RWPE2 (cell line): ENCODE data around the gene CAPZB.

ENCODE experiments used
- ATAC-seq: fragments of 200-7000 bp; cut with Tn5 transposase; 3 replicates; pipeline ENCODE4 v1.9.1; 2021; ENCODE audit warnings: low read depth
- DNase-seq: peaks from one replicate; pipeline ENCODE4 v3.0.0-alpha.2; 2020; ENCODE audit warnings: low spot score
- H3K27ac ChIP-seq: fragments of 450-650 bp; 2 replicates; pipeline ENCODE4 v1.5.1; 2017; ENCODE audit warnings: mild to moderate bottlenecking; ENCODE audit not compliant: poor library complexity, severe bottlenecking
- H3K27me3 ChIP-seq: fragments of 250-450 bp; sonication (Bioruptor Pico); 2 replicates; pipeline ENCODE4 v1.5.1; 2021; ENCODE audit warnings: mild to moderate bottlenecking, moderate library complexity; ENCODE audit not compliant: insufficient read depth, poor library complexity, severe bottlenecking
- H3K36me3 ChIP-seq: fragments of 250-450 bp; sonication (Bioruptor Pico); 2 replicates; pipeline ENCODE4 v1.5.1; 2020; ENCODE audit warnings: low read depth, mild to moderate bottlenecking, moderate library complexity
- H3K4me1 ChIP-seq: fragments of 250-450 bp; sonication (Bioruptor Pico); 2 replicates; pipeline ENCODE4 v1.5.1; 2021; ENCODE audit warnings: mild to moderate bottlenecking, moderate library complexity; ENCODE audit not compliant: insufficient read depth, poor library complexity, severe bottlenecking
- H3K4me3 ChIP-seq: fragments of 250-450 bp; sonication (Bioruptor Pico); 2 replicates; pipeline ENCODE4 v1.5.1; 2021; ENCODE audit warnings: mild to moderate bottlenecking, moderate library complexity; ENCODE audit not compliant: severe bottlenecking
- H3K9me3 ChIP-seq: fragments of 250-450 bp; sonication (Bioruptor Pico); 2 replicates; pipeline ENCODE4 v1.5.1; 2021; ENCODE audit warnings: mild to moderate bottlenecking, moderate library complexity; ENCODE audit not compliant: severe bottlenecking
- TF ChIP-seq, protein P1 (sequence below): fragments of 450-650 bp; IDR thresholded peaks from one replicate; pipeline ENCODE4 v1.5.1; 2017; ENCODE audit warnings: mild to moderate bottlenecking, moderate library complexity; ENCODE audit not compliant: poor library complexity, severe bottlenecking

Gene CAPZB

DNA sequence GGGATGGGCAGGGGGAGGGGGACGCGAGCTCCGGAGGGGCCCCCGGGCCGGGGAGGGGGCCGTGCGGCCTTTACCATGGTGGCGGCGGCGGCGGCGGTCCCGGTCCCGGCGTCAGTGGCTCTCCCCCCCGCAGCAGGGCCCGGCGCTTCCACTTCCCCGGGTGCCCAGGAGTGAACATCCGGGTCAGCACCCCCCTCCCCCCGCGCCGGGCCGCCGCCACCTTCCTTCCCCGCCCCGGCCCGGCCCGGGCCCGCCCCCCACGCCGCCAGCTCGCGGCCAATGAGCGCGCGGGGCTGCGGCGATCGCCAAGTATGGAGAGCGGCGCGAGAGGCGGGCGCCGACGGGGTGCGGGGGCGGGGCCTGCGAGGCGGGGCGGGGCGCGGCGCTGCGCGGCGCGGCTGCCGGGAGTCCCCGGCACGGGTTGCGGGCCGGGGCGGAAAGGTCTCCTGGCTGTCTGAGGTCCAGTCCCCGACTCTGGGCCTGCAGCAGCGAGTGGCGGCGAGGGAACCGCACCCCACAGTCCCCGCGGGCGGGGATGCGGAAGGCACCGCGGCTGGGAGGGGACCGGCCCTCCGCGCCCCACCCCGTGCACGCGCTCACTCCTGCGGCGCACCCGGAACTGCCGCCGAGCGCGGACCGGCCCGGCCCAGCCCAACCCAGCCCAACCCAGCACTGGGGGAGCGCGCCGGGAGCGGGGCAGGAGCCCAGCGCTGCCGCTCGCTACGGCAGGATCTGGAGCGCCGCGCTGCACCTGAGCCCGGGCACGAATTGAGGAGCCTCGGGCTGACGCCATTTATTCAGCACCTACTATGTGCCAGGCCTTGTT lies at the start of gene CAPZB:
TSS of gene CAPZB (minus strand) at position 178 of the 826 bp plus-strand sequence. CDS start at position 77, 101 bp downstream.
- Histone ChIP-seq H3K9me3 (no peaks in the 10 kb centered on the region), H3K27ac (peak within 1 kb of the TSS; percentile 80), H3K27me3 (no peaks in the 10 kb centered on the region), H3K36me3 (peaks cover 24% of the 10 kb centered on the region), H3K4me3 (peak within 1 kb of the TSS; percentile 82), H3K4me1 (peaks cover 17% of the 10 kb centered on the region)
- peak; percentile 91 for DNase-seq
- TF ChIP-seq, protein P1, sequence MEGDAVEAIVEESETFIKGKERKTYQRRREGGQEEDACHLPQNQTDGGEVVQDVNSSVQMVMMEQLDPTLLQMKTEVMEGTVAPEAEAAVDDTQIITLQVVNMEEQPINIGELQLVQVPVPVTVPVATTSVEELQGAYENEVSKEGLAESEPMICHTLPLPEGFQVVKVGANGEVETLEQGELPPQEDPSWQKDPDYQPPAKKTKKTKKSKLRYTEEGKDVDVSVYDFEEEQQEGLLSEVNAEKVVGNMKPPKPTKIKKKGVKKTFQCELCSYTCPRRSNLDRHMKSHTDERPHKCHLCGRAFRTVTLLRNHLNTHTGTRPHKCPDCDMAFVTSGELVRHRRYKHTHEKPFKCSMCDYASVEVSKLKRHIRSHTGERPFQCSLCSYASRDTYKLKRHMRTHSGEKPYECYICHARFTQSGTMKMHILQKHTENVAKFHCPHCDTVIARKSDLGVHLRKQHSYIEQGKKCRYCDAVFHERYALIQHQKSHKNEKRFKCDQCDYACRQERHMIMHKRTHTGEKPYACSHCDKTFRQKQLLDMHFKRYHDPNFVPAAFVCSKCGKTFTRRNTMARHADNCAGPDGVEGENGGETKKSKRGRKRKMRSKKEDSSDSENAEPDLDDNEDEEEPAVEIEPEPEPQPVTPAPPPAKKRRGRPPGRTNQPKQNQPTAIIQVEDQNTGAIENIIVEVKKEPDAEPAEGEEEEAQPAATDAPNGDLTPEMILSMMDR: no peak
- ATAC-seq: peak; percentile 81

DNA sequence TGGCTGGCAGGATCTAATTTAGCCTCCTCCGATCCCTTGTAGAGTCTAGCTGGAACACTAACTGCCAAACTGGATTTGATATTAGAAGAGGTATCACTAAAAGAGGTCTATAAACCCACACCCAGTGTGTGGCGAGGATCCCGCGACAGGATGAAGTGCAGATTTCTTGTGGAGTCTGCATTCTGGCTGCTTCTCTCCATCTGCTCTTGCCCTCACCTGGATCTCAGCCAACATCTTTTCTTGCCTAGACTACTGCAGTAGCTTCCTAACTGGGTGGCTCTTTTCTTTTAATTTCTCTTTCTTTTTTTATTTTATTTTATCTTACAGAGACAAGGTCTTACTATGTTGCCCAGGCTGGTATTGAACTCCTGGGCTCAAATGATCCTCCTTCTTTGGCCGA lies 48.9 kb upstream of the CAPZB start:
- ATAC-seq (no peak), DNase-seq (no peak)
- TF ChIP-seq, protein P1: no peak
- no peaks in the 10 kb centered on the region for H3K9me3 ChIP-seq
- H3K4me1 ChIP-seq: no peaks in the 10 kb centered on the region
- no peak overlapping the region for H3K27ac ChIP-seq
- no peaks in the 10 kb centered on the region for H3K36me3 ChIP-seq
- H3K4me3 ChIP-seq: no peak overlapping the region
- H3K27me3 ChIP-seq: no peaks in the 10 kb centered on the region

DNA sequence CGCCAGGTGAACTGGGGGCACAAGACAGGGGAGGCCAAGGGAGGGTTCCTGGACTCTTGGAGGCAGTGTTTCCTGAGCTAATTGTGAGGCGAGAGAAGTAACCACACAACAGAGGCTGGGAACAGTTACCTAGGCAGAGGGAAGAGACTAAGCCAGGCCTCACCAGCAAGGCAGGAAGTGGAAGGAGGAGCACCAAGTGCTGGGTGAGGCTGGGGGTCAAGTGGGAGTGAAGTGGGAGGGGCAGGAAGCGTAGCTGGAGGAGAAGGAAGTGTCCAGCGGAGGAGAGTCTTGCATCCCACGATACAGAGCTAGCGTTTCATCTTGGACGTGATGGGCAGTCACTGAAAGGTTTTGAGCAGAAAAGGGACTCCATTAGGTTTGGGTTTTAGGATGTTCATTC lies 48.3 kb upstream of the CAPZB start:
- DNase-seq: no peak
- no peaks in the 10 kb centered on the region for H3K4me1 ChIP-seq
- no peak overlapping the region for H3K27ac ChIP-seq
- no peaks in the 10 kb centered on the region for H3K36me3 ChIP-seq
- H3K4me3 ChIP-seq: no peak overlapping the region
- H3K27me3 ChIP-seq: no peaks in the 10 kb centered on the region
- no peaks in the 10 kb centered on the region for H3K9me3 ChIP-seq
- no peak for ATAC-seq
- TF ChIP-seq, protein P1: no peak

DNA sequence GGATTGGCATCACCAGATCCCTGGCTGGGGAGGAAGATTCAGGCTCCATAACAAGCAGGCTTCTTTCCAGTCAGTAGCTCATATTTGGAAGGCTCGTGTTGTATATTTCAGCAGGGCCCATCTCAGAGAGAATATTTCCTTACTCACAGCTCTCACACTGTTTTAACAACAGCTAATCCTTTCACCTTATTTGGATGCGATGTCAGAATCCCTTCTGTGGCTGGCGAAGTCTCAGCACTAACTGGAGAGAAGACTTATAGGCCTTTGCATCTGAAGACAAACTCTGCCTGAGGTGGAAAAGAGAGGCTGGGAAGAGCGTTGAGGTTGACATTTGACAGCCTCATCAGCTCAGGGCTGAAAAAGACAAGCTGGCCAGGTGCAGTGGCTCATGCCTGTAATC lies 47.2 kb upstream of the CAPZB start:
- Histone ChIP-seq H3K9me3 (no peaks in the 10 kb centered on the region), H3K27me3 (no peaks in the 10 kb centered on the region), H3K27ac (no peak overlapping the region), H3K36me3 (no peaks in the 10 kb centered on the region), H3K4me3 (no peak overlapping the region), H3K4me1 (no peaks in the 10 kb centered on the region)
- ATAC-seq (no peak), DNase-seq (no peak)
- TF ChIP-seq, protein P1: no peak

DNA sequence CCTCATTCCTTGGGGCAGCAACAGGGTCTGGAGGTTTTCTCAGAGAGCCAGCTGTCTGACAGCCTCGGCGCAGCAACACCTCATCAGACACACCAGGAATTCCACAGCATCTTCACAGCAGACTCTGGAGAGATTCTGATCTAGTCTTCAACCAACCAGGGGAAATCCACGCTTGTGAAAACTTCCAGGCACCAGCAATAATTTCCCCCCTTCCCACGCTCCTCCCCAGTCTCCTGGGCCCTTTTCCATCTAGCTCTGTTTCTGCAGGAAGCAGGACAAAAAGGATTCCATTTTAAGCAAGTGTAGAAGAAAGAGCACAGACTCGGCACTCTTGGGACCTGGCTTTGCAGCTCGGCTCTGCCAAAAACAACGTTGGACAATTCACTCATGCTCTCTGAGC lies 44.3 kb upstream of the CAPZB start:
- H3K4me1 ChIP-seq: no peaks in the 10 kb centered on the region
- H3K36me3 ChIP-seq: no peaks in the 10 kb centered on the region
- H3K27me3 ChIP-seq: no peaks in the 10 kb centered on the region
- no peak for ATAC-seq
- TF ChIP-seq, protein P1: no peak
- no peak overlapping the region for H3K27ac ChIP-seq
- no peaks in the 10 kb centered on the region for H3K9me3 ChIP-seq
- DNase-seq: no peak
- no peak overlapping the region for H3K4me3 ChIP-seq
